NOMO-1 (cell line): Measurements from ENCODE around the gene ABO.
"Not testable (repeated sequence)": the region's sequence is repeated elsewhere in the genome, so short reads cannot be mapped to it uniquely, and the experiment has no call there.

Experiments used
- DNase-seq, 2 experiments: peaks; one replicate each; lab custom pipeline; 2025; ENCODE audit not compliant: unreplicated experiment in 2 of 2; lab: John Stamatoyannopoulos, UW

ABO gene

GRCh38 chr9:133207021-133207531 is 67.9 kb downstream of the ABO start:
- DNase-seq: no peak

GRCh38 chr9:133205996-133206931 is 68.7 kb downstream of the ABO start:
- DNase-seq: no peak

GRCh38 chr9:133205481-133205887 is 69.5 kb downstream of the ABO start:
- not testable (repeated sequence) for DNase-seq
